Upper lobe of left lung (tissue), 4 donors: ENCODE data around the gene EWSR1.

Experiments used
- POLR2A ChIP-seq, 4 donors: fragments of 450-650 bp; IDR thresholded peaks; one replicate each; pipeline ENCODE4 v1.5.1; 2016 to 2017; ENCODE audit warnings: antibody characterized with exemption in 4 of 4, mild to moderate bottlenecking in 2 of 4
- TF ChIP-seq, protein P1 (sequence below), 6 experiments: fragments of 450-650 bp in 4 of 6; fragments of 200-600 bp in 2 of 6; sonication (generic) in 2 of 6; IDR thresholded peaks; one replicate each; pipeline ENCODE4 v1.5.1; 2016 to 2019; ENCODE audit warnings: antibody characterized with exemption in 6 of 6

DNA sequence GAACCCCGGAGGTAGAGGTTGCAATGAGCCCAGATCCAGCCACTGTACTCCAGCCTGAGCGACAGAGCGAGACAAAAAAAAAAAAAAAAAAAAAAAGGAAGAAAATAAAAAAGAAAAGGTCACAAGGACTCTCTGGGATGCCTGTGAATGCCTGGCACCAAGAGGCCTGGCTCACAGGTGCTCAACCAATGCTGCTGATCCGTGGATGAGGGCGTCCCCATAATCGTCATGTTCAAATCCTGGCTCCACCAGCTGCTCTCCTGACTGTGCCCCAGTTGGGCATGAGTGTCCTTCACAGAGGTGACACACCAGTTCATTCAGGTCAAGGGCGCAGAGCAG, 37.7 kb downstream of the EWSR1 start:
- no peak for TF ChIP-seq POLR2A (IDR thresholded peaks at IDR 0.05)
- TF ChIP-seq, protein P1, sequence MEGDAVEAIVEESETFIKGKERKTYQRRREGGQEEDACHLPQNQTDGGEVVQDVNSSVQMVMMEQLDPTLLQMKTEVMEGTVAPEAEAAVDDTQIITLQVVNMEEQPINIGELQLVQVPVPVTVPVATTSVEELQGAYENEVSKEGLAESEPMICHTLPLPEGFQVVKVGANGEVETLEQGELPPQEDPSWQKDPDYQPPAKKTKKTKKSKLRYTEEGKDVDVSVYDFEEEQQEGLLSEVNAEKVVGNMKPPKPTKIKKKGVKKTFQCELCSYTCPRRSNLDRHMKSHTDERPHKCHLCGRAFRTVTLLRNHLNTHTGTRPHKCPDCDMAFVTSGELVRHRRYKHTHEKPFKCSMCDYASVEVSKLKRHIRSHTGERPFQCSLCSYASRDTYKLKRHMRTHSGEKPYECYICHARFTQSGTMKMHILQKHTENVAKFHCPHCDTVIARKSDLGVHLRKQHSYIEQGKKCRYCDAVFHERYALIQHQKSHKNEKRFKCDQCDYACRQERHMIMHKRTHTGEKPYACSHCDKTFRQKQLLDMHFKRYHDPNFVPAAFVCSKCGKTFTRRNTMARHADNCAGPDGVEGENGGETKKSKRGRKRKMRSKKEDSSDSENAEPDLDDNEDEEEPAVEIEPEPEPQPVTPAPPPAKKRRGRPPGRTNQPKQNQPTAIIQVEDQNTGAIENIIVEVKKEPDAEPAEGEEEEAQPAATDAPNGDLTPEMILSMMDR (IDR thresholded peaks at IDR 0.05), result no peak
